Measurements from ENCODE around the gene ST3GAL4.
"Not testable (repeated sequence)": the region's sequence is repeated elsewhere in the genome, so short reads cannot be mapped to it uniquely, and the experiment has no call there.

ST3GAL4 gene

GRCh38 chr11:126355324-126355925 lies at the start of gene ST3GAL4:
ST3GAL4 (plus strand) TSS chr11:126355686; CDS start chr11:126406156, 50,470 bp downstream.
- in situ Hi-C loops (cut with MboI; ENCODE audit: low sequenced_read_pairs, unreplicated experiment): no loop called here
- DNase-seq (ENCODE audit: low spot score): peak; percentile 93

GRCh38 chr11:126305699-126306098 lies 49.8 kb upstream of the ST3GAL4 start:
- peak; percentile 59 for DNase-seq (ENCODE audit: low spot score)
- TF ChIP-seq CTCF (IDR thresholded peaks at IDR 0.05; ENCODE audit: borderline replicate concordance, control extremely low read depth, extremely low read depth, insufficient read depth, missing control alignments): no peak
- in situ Hi-C loops (cut with MboI; ENCODE audit: low sequenced_read_pairs, unreplicated experiment): no loop called here

More at GRCh38 chr11:126355324-126355925, at the start of gene ST3GAL4:
- no peak for TF ChIP-seq CTCF (IDR thresholded peaks at IDR 0.05; ENCODE audit: borderline replicate concordance, control extremely low read depth, extremely low read depth, insufficient read depth, missing control alignments)

- in situ Hi-C loops (cut with MboI; ENCODE audit: low sequenced_read_pairs, unreplicated experiment): no loop called here
Observed at GRCh38 chr11:126307706-126308105, 47.8 kb upstream of the ST3GAL4 start.

GRCh38 chr11:126308271-126308671 lies 47.2 kb upstream of the ST3GAL4 start:
- in situ Hi-C loops (cut with MboI; ENCODE audit: low sequenced_read_pairs, unreplicated experiment): no loop called here
- DNase-seq (ENCODE audit: low spot score): no peak

More at GRCh38 chr11:126307706-126308105, 47.8 kb upstream of the ST3GAL4 start:
- DNase-seq (ENCODE audit: low spot score): no peak
- TF ChIP-seq CTCF (IDR thresholded peaks at IDR 0.05; ENCODE audit: borderline replicate concordance, control extremely low read depth, extremely low read depth, insufficient read depth, missing control alignments): no peak

GRCh38 chr11:126308771-126309170 lies 46.7 kb upstream of the ST3GAL4 start:
- in situ Hi-C loops (cut with MboI; ENCODE audit: low sequenced_read_pairs, unreplicated experiment); DNase-seq (ENCODE audit: low spot score): not testable (repeated sequence)

More at GRCh38 chr11:126308271-126308671, 47.2 kb upstream of the ST3GAL4 start:
- no peak for TF ChIP-seq CTCF (IDR thresholded peaks at IDR 0.05; ENCODE audit: borderline replicate concordance, control extremely low read depth, extremely low read depth, insufficient read depth, missing control alignments)

GRCh38 chr11:126310200-126310991 lies 45.1 kb upstream of the ST3GAL4 start:
- peak; percentile 61 for DNase-seq (ENCODE audit: low spot score)
- in situ Hi-C loops (cut with MboI; ENCODE audit: low sequenced_read_pairs, unreplicated experiment): no loop called here
- TF ChIP-seq CTCF (IDR thresholded peaks at IDR 0.05; ENCODE audit: borderline replicate concordance, control extremely low read depth, extremely low read depth, insufficient read depth, missing control alignments): peak; percentile 88

GRCh38 chr11:126310992-126311310 lies 44.5 kb upstream of the ST3GAL4 start:
- no peak for TF ChIP-seq CTCF (IDR thresholded peaks at IDR 0.05; ENCODE audit: borderline replicate concordance, control extremely low read depth, extremely low read depth, insufficient read depth, missing control alignments)
- in situ Hi-C loops (cut with MboI; ENCODE audit: low sequenced_read_pairs, unreplicated experiment): no loop called here
- no peak for DNase-seq (ENCODE audit: low spot score)
